Measurements from ENCODE around the gene KIF14. TPM values are rescaled to one million over a fixed set of nuclear protein-coding genes. Genes with fewer than 3 reads are reported as not detected.

The KIF14 gene
- 22.2 and 23.2 TPM in 2 replicates for total RNA-seq (2014; rRNA removed; shearing (Covaris generic))
- 10.8 and 13.3 TPM in 2 replicates for polyA plus RNA-seq (2016; fragmentation: Nextera tagmentation; extraction: Ambion mirVana)
- long read RNA-seq, partial matches to known transcripts = 5 of 7 reads
- long read RNA-seq, other reads (novel, unspliced or antisense) = 2 of 7 reads

GRCh38 chr1:200620273-200621131, at the start of gene KIF14:
Gene KIF14, minus strand, starts transcription at chr1:200620751. Its CDS starts 2,028 bp downstream, at chr1:200618723.
- H2AFZ ChIP-seq = peak within 1 kb of the TSS; percentile 96; the same call in 1 of the 2 replicates
- Mint-ChIP-seq H3K36me3 (ENCODE audit: low read depth) (peaks cover 27% of the 10 kb centered on the region), H3K4me1 (peaks cover 13% of the 10 kb centered on the region), H3K27ac (peak within 1 kb of the TSS; percentile 85), H3K9me3 (no peaks in the 10 kb centered on the region), H3K27me3 (ENCODE audit: insufficient read depth, low read depth, poor library complexity) (peaks cover 2% of the 10 kb centered on the region), H3K4me3 (peak within 1 kb of the TSS; percentile 84)
- TF ChIP-seq POLR2AphosphoS5 (IDR thresholded peaks at IDR 0.05; ENCODE audit: low read depth) = peak; percentile 88
- TF ChIP-seq STAT1 (IDR thresholded peaks at IDR 0.05; ENCODE audit: unreplicated experiment) = no peak
- TF ChIP-seq CREB1 (CRISPR knock-in tag; IDR thresholded peaks at IDR 0.05; ENCODE audit: low read depth) = peak; percentile 84
- H3K4me2 ChIP-seq = peak within 1 kb of the TSS; percentile 81
- H3K27me3 ChIP-seq (ENCODE audit: insufficient read depth) = no peaks in the 10 kb centered on the region
- peaks cover 25% of the 10 kb centered on the region for H3K36me3 ChIP-seq (ENCODE audit: insufficient read depth)
- peaks cover 21% of the 10 kb centered on the region for H3K79me2 ChIP-seq (replicated peaks; ENCODE audit: insufficient read depth)
- H3K4me3 ChIP-seq = peak within 1 kb of the TSS; percentile 68
- DNase-seq (ENCODE audit: low spot score) (peak; percentile 99), ATAC-seq (peak; percentile 98)
- no peak within 1 kb of the TSS for H3K27ac ChIP-seq (ENCODE audit: low read depth)
- H4K20me1 ChIP-seq (replicated peaks; ENCODE audit: insufficient read depth) = no peaks in the 10 kb centered on the region; the same call in 1 of the 2 replicates
- H3K9me2 ChIP-seq (ENCODE audit: insufficient read depth) = no peaks in the 10 kb centered on the region
- peaks cover 5% of the 10 kb centered on the region; the same call in 1 of the 2 replicates for H3K4me1 ChIP-seq (ENCODE audit: insufficient read depth)
- H3F3A ChIP-seq (replicated peaks; ENCODE audit: low read depth) = no peaks in the 10 kb centered on the region

- H3K4me1 Mint-ChIP-seq = peaks cover 31% of the 10 kb centered on the region
- Histone ChIP-seq H3K36me3 (ENCODE audit: insufficient read depth) (no peaks in the 10 kb centered on the region), H2AFZ (peak within 1 kb of the TSS; percentile 86), H3K9me2 (ENCODE audit: insufficient read depth) (no peaks in the 10 kb centered on the region), H3K4me1 (ENCODE audit: insufficient read depth) (peaks cover 24% of the 10 kb centered on the region), H4K20me1 (replicated peaks; ENCODE audit: insufficient read depth) (no peaks in the 10 kb centered on the region), H3K4me2 (peak within 1 kb of the TSS; percentile 89), H3F3A (replicated peaks; ENCODE audit: low read depth) (peaks cover 4% of the 10 kb centered on the region; the same call in 1 of the 2 replicates), H3K27ac (ENCODE audit: low read depth) (peak within 1 kb of the TSS; percentile 95), H3K79me2 (replicated peaks; ENCODE audit: insufficient read depth) (peaks cover 25% of the 10 kb centered on the region), H3K27me3 (ENCODE audit: insufficient read depth) (no peaks in the 10 kb centered on the region), H3K4me3 (peak within 1 kb of the TSS; percentile 91)
- H3K27ac Mint-ChIP-seq = peak within 1 kb of the TSS; percentile 91
- TF ChIP-seq CREB1 (CRISPR knock-in tag; IDR thresholded peaks at IDR 0.05; ENCODE audit: low read depth) = peak; percentile 64
- TF ChIP-seq POLR2AphosphoS5 (IDR thresholded peaks at IDR 0.05; ENCODE audit: low read depth) = peak; percentile 69
- TF ChIP-seq ETS1 (IDR thresholded peaks at IDR 0.05) = no peak
- TF ChIP-seq JUNB (IDR thresholded peaks at IDR 0.05; ENCODE audit: unreplicated experiment) = no peak
- no peak for TF ChIP-seq ZNF114 (CRISPR knock-in tag; IDR thresholded peaks at IDR 0.05)
- H3K36me3 Mint-ChIP-seq (ENCODE audit: low read depth) = peaks cover 11% of the 10 kb centered on the region; the same call in 1 of the 3 replicates
- H3K9me3 Mint-ChIP-seq = no peaks in the 10 kb centered on the region
- peak; percentile 89 for ATAC-seq
- H3K4me3 Mint-ChIP-seq = peak within 1 kb of the TSS; percentile 89
- DNase-seq (ENCODE audit: low spot score) = peak; percentile 98
- peaks cover 9% of the 10 kb centered on the region for H3K27me3 Mint-ChIP-seq (ENCODE audit: insufficient read depth, low read depth, poor library complexity)
Observed at GRCh38 chr1:200669314-200670241, 49.0 kb upstream of the KIF14 start, which contains the start of gene DDX59. Gene DDX59, minus strand, starts transcription at chr1:200669907. Its CDS starts 3,167 bp downstream, at chr1:200666740.

Data from GM23338 (cell line).